H9 (cell line): Measurements from ENCODE around the gene PGAM4. TPM values are rescaled to one million over a fixed set of nuclear protein-coding genes. Genes with fewer than 3 reads are reported as not detected.

Source experiments
- DNase-seq: peaks from one replicate; pipeline ENCODE4 v3.0.0-alpha.2; 2017
- H2AFZ ChIP-seq: one replicate; pipeline ENCODE4 v1.6.1; 2013; ENCODE audit warnings: mild to moderate bottlenecking, low read length, control low read depth, moderate library complexity
- H2AK5ac ChIP-seq: 2 replicates; pipeline ENCODE4 v1.6.1; 2013; ENCODE audit warnings: low read length, control low read depth, mixed read lengths; ENCODE audit not compliant: insufficient read length
- H2BK120ac ChIP-seq: one replicate; pipeline ENCODE4 v1.6.1; 2013; ENCODE audit warnings: low read depth, mild to moderate bottlenecking, low read length, control low read depth, inconsistent platforms; ENCODE audit not compliant: poor library complexity, severe bottlenecking
- H2BK12ac ChIP-seq: 2 replicates; pipeline ENCODE4 v1.6.1; 2013; ENCODE audit warnings: low read length, control low read depth, mixed read lengths, low read depth; ENCODE audit not compliant: insufficient read length
- H2BK15ac ChIP-seq: 2 replicates; pipeline ENCODE4 v1.6.1; 2013; ENCODE audit warnings: low read depth, low read length, control low read depth
- H2BK20ac ChIP-seq: one replicate; pipeline ENCODE4 v1.6.1; 2013; ENCODE audit warnings: low read depth, mild to moderate bottlenecking, low read length, control low read depth, inconsistent platforms; ENCODE audit not compliant: poor library complexity, severe bottlenecking
- H2BK5ac ChIP-seq: 2 replicates; pipeline ENCODE4 v1.6.1; 2013; ENCODE audit warnings: low read length, control low read depth, mixed read lengths; ENCODE audit not compliant: insufficient read length
- H3K14ac ChIP-seq: 2 replicates; pipeline ENCODE4 v1.6.1; 2013; ENCODE audit warnings: low read length, control low read depth; ENCODE audit not compliant: insufficient read depth
- H3K18ac ChIP-seq: 2 replicates; pipeline ENCODE4 v1.6.1; 2013; ENCODE audit warnings: low read depth, mild to moderate bottlenecking, mixed read lengths, low read length, control low read depth; ENCODE audit not compliant: insufficient read length
- H3K23ac ChIP-seq: 2 replicates; pipeline ENCODE4 v1.6.1; 2013; ENCODE audit warnings: low read length, control low read depth, mixed read lengths, low read depth; ENCODE audit not compliant: insufficient read length
- H3K23me2 ChIP-seq: 2 replicates; pipeline ENCODE4 v1.6.1; 2013; ENCODE audit warnings: low read depth, mild to moderate bottlenecking, mixed read lengths, low read length, control low read depth; ENCODE audit not compliant: insufficient read length, poor library complexity, severe bottlenecking
- H3K27ac ChIP-seq: 2 replicates; pipeline ENCODE4 v1.5.1; 2013; ENCODE audit warnings: low read length, control low read depth, mixed read lengths, low read depth; ENCODE audit not compliant: insufficient read length
- H3K27me3 ChIP-seq: 2 replicates; pipeline ENCODE4 v1.6.1; 2013; ENCODE audit warnings: low read length, control low read depth, inconsistent platforms; ENCODE audit not compliant: insufficient read depth
- H3K4ac ChIP-seq: 2 replicates; pipeline ENCODE4 v1.6.1; 2013; ENCODE audit warnings: low read depth, mild to moderate bottlenecking, control low read depth, inconsistent platforms, low read length, moderate library complexity
- H3K4me1 ChIP-seq: 2 replicates; pipeline ENCODE4 v1.6.1; 2013; ENCODE audit warnings: low read length, control low read depth, inconsistent platforms; ENCODE audit not compliant: insufficient read depth
- H3K4me2 ChIP-seq: 2 replicates; pipeline ENCODE4 v1.6.1; 2013; ENCODE audit warnings: low read length, control low read depth, mixed read lengths; ENCODE audit not compliant: insufficient read length, insufficient read depth
- H3K56ac ChIP-seq: 2 replicates; pipeline ENCODE4 v1.6.1; 2013; ENCODE audit warnings: low read depth, mild to moderate bottlenecking, mixed read lengths, low read length, control low read depth; ENCODE audit not compliant: insufficient read length
- H3K79me1 ChIP-seq: 2 replicates; pipeline ENCODE4 v1.6.1; 2013; ENCODE audit warnings: low read depth, mild to moderate bottlenecking, moderate library complexity, low read length, control low read depth, inconsistent platforms; ENCODE audit not compliant: insufficient read depth, poor library complexity, severe bottlenecking
- H3K79me2 ChIP-seq: 2 replicates; pipeline ENCODE4 v1.6.1; 2013; ENCODE audit warnings: low read length, control low read depth, inconsistent platforms; ENCODE audit not compliant: insufficient read depth
- H3K9ac ChIP-seq: 2 replicates; pipeline ENCODE4 v1.6.1; 2013; ENCODE audit warnings: low read length, control low read depth, mixed read lengths; ENCODE audit not compliant: insufficient read length; ENCODE audit errors: extremely low read depth
- H3K9me3 ChIP-seq: one replicate; pipeline ENCODE4 v1.6.1; 2013; ENCODE audit warnings: low read depth, low read length, inconsistent platforms; ENCODE audit not compliant: control insufficient read depth
- H3T11ph ChIP-seq: one replicate; pipeline ENCODE4 v1.6.1; 2013; ENCODE audit warnings: mild to moderate bottlenecking, low read length, control low read depth, inconsistent platforms
- H4K20me1 ChIP-seq: one replicate; pipeline ENCODE4 v1.6.1; 2013; ENCODE audit not compliant: control insufficient read depth, insufficient read length, insufficient read depth
- H4K5ac ChIP-seq: 2 replicates; pipeline ENCODE4 v1.6.1; 2013; ENCODE audit warnings: low read depth, mild to moderate bottlenecking, mixed read lengths, low read length, control low read depth; ENCODE audit not compliant: insufficient read length
- H4K8ac ChIP-seq: replicated peaks from 2 replicates; pipeline ENCODE4 v1.6.1; 2013; ENCODE audit warnings: low read length, control low read depth, mixed read lengths, low read depth; ENCODE audit not compliant: insufficient read length
- H4K91ac ChIP-seq: 2 replicates; pipeline ENCODE4 v1.6.1; 2013; ENCODE audit warnings: low read depth, mild to moderate bottlenecking, moderate library complexity, mixed read lengths, low read length, control low read depth; ENCODE audit not compliant: insufficient read length
- H3K27ac Mint-ChIP-seq, 3 experiments: 2 replicates in 2 of 3; 3 replicates in 1 of 3; pipeline ENCODE4 v1.8.0; 2020 to 2021; ENCODE audit warnings: mixed read lengths in 3 of 3, mild to moderate bottlenecking in 1 of 3, moderate library complexity in 1 of 3
- H3K27me3 Mint-ChIP-seq: 2 replicates; pipeline ENCODE4 v1.8.0; 2021; ENCODE audit warnings: low read depth, mild to moderate bottlenecking, moderate library complexity, mixed read lengths
- H3K36me3 Mint-ChIP-seq, 3 experiments: 2 replicates in 2 of 3; 3 replicates in 1 of 3; pipeline ENCODE4 v1.8.0; 2020 to 2021; ENCODE audit warnings: low read depth in 3 of 3, mixed read lengths in 3 of 3; ENCODE audit not compliant: insufficient read depth in 1 of 3
- H3K4me1 Mint-ChIP-seq, 2 experiments: 2 replicates each; pipeline ENCODE4 v1.8.0; 2020; ENCODE audit warnings: mixed read lengths in 2 of 2
- H3K4me3 Mint-ChIP-seq, 2 experiments: 2 replicates in 1 of 2; 3 replicates in 1 of 2; pipeline ENCODE4 v1.8.0; 2020 to 2021; ENCODE audit warnings: mild to moderate bottlenecking in 2 of 2, mixed read lengths in 2 of 2, moderate library complexity in 1 of 2
- H3K9me3 Mint-ChIP-seq, 2 experiments: 2 replicates in 1 of 2; 3 replicates in 1 of 2; pipeline ENCODE4 v1.8.0; 2020; ENCODE audit warnings: mild to moderate bottlenecking in 2 of 2, mixed read lengths in 2 of 2, moderate library complexity in 1 of 2
- WGBS: extraction: QIAGEN DNeasy Blood & Tissue Kit; methylation state at CpG from one replicate; pipeline ENCODE4 v1.1.7; 2013; ENCODE audit warnings: missing lambda C conversion rate, low lambda C conversion rate, mixed read lengths; ENCODE audit not compliant: insufficient read length; ENCODE audit errors: extremely low coverage; 5-methylcytosine and 5-hydroxymethylcytosine counted together
- total RNA-seq: library from RNA; stranded (reverse); gene quantifications from 2 replicates; pipeline ENCODE4 v1.2.1, GENCODE V29; 2021
- TF ChIP-seq, protein P1 (sequence below): fragments of 200-600 bp; sonication (generic); conservative IDR thresholded peaks from 3 replicates; pipeline ENCODE4 v1.8.0; 2021; ENCODE audit warnings: antibody characterized with exemption, mild to moderate bottlenecking

PGAM4 gene
- total RNA-seq, 1 experiment from 2014 or later: 0.52 TPM

DNA sequence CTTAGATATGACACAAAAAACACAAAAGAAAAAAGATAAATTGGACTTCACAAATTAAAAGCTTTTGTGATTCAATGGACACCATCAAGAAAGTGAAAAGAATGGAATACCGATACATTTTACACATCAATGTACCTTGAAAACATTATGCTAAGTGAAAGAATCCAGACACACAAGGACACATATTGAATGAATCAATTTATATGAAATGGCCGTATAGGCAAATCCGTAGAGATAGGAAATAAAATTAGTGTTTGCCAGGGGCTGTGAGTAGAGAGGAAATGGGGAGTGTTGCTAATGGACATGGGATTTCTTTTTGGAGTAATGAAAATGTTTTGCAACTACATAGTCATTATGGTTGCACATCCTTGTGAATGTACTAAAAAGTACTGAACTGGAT is 3.1 kb downstream of the PGAM4 start:
- no peak overlapping the region for H4K5ac ChIP-seq
- Mint-ChIP-seq H3K4me3 (no peak overlapping the region), H3K27me3 (no peaks in the 10 kb centered on the region), H3K4me1 (no peaks in the 10 kb centered on the region), H3K9me3 (peaks cover 66 to 68% of the 10 kb centered on the region in 2 experiments), H3K27ac (no peak overlapping the region), H3K36me3 (no peaks in the 10 kb centered on the region; a peak in 1 of 7 replicates)
- no peak overlapping the region for H2BK5ac ChIP-seq
- no peak overlapping the region for H3K4me2 ChIP-seq
- H2AK5ac ChIP-seq: no peak overlapping the region
- H2BK120ac ChIP-seq: no peak overlapping the region
- H3K9ac ChIP-seq: no peak overlapping the region
- no peak overlapping the region for H3K56ac ChIP-seq
- H3K9me3 ChIP-seq: peaks cover 17% of the 10 kb centered on the region
- no peaks in the 10 kb centered on the region for H3K23me2 ChIP-seq
- DNase-seq: no peak
- H2AFZ ChIP-seq: no peak overlapping the region
- no CpG with 5 or more reads among the region's 3 CpGs for WGBS
- no peaks in the 10 kb centered on the region for H3K27me3 ChIP-seq
- no peak overlapping the region for H3T11ph ChIP-seq
- no peak overlapping the region for H3K23ac ChIP-seq
- no peak overlapping the region for H4K91ac ChIP-seq
- no peak overlapping the region for H2BK15ac ChIP-seq
- H2BK20ac ChIP-seq: no peak overlapping the region
- no peak overlapping the region for H2BK12ac ChIP-seq
- H3K27ac ChIP-seq: no peak overlapping the region
- H3K18ac ChIP-seq: no peak overlapping the region
- H3K79me2 ChIP-seq: no peaks in the 10 kb centered on the region
- H4K8ac ChIP-seq: no peak overlapping the region
- no peak overlapping the region for H3K14ac ChIP-seq
- no peaks in the 10 kb centered on the region for H3K79me1 ChIP-seq
- H3K4me1 ChIP-seq: no peaks in the 10 kb centered on the region
- H3K4ac ChIP-seq: no peak overlapping the region
- H4K20me1 ChIP-seq: no peaks in the 10 kb centered on the region
- TF ChIP-seq, protein P1, sequence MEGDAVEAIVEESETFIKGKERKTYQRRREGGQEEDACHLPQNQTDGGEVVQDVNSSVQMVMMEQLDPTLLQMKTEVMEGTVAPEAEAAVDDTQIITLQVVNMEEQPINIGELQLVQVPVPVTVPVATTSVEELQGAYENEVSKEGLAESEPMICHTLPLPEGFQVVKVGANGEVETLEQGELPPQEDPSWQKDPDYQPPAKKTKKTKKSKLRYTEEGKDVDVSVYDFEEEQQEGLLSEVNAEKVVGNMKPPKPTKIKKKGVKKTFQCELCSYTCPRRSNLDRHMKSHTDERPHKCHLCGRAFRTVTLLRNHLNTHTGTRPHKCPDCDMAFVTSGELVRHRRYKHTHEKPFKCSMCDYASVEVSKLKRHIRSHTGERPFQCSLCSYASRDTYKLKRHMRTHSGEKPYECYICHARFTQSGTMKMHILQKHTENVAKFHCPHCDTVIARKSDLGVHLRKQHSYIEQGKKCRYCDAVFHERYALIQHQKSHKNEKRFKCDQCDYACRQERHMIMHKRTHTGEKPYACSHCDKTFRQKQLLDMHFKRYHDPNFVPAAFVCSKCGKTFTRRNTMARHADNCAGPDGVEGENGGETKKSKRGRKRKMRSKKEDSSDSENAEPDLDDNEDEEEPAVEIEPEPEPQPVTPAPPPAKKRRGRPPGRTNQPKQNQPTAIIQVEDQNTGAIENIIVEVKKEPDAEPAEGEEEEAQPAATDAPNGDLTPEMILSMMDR: no peak
